Central memory CD8-positive, alpha-beta T cell (primary cell): Measurements from ENCODE around the gene KATNBL1.
"Not testable (repeated sequence)": the region's sequence is repeated elsewhere in the genome, so short reads cannot be mapped to it uniquely, and the experiment has no call there.

Experiments
- ATAC-seq: fragments of 150-1000 bp; cut with Tn5 transposase; replicated peaks from 2 replicates; pipeline ENCODE4 v1.10.0; 2022; ENCODE audit warnings: mild to moderate bottlenecking, moderate FRiP score, moderate number of reproducible peaks; ENCODE audit not compliant: poor library complexity, severe bottlenecking; ENCODE audit errors: extremely low read depth
- DNase-seq, 2 donors: peaks; one replicate each; pipeline ENCODE4 v3.0.0; 2021; ENCODE audit warnings: low spot score in 2 of 2
- H3K27ac Mint-ChIP-seq: one replicate; pipeline ENCODE4 v1.8.0; 2022; ENCODE audit warnings: low read depth, mild to moderate bottlenecking, moderate library complexity, mixed read lengths
- H3K27me3 Mint-ChIP-seq: one replicate; pipeline ENCODE4 v1.8.0; 2022; ENCODE audit warnings: mixed read lengths
- H3K36me3 Mint-ChIP-seq: one replicate; pipeline ENCODE4 v1.8.0; 2022; ENCODE audit warnings: mild to moderate bottlenecking, moderate library complexity, mixed read lengths; ENCODE audit not compliant: insufficient read depth
- H3K4me1 Mint-ChIP-seq: one replicate; pipeline ENCODE4 v1.8.0; 2022; ENCODE audit warnings: mixed read lengths
- H3K4me3 Mint-ChIP-seq: one replicate; pipeline ENCODE4 v1.8.0; 2022; ENCODE audit warnings: mild to moderate bottlenecking, moderate library complexity, mixed read lengths
- H3K9me3 Mint-ChIP-seq: one replicate; pipeline ENCODE4 v1.8.0; 2022; ENCODE audit warnings: mixed read lengths

Gene KATNBL1

GRCh38 chr15:34124651-34125050 lies 85.2 kb downstream of the KATNBL1 start:
- Mint-ChIP-seq H3K27me3 (peaks cover 25% of the 10 kb centered on the region), H3K9me3 (peaks cover 5% of the 10 kb centered on the region), H3K4me3 (no peak overlapping the region), H3K27ac (no peak overlapping the region), H3K4me1 (no peaks in the 10 kb centered on the region), H3K36me3 (no peaks in the 10 kb centered on the region)
- DNase-seq (no peak), ATAC-seq (no peak)

GRCh38 chr15:34122771-34123183 lies 87.1 kb downstream of the KATNBL1 start:
- H3K27me3 Mint-ChIP-seq: peaks cover 27% of the 10 kb centered on the region
- DNase-seq (no peak), ATAC-seq (no peak)
- no peak overlapping the region for H3K27ac Mint-ChIP-seq
- H3K4me1 Mint-ChIP-seq: no peaks in the 10 kb centered on the region
- H3K4me3 Mint-ChIP-seq: no peak overlapping the region
- H3K9me3 Mint-ChIP-seq: peaks cover 5% of the 10 kb centered on the region
- no peaks in the 10 kb centered on the region for H3K36me3 Mint-ChIP-seq

- not testable (repeated sequence) for DNase-seq, ATAC-seq, H3K27ac Mint-ChIP-seq, H3K9me3 Mint-ChIP-seq, H3K4me3 Mint-ChIP-seq, H3K36me3 Mint-ChIP-seq, H3K4me1 Mint-ChIP-seq
- H3K27me3 Mint-ChIP-seq: peaks cover 35% of the 10 kb centered on the region
These were observed 88.1 kb downstream of the KATNBL1 start for GRCh38 chr15:34121786-34122185.

GRCh38 chr15:34120420-34120819 lies 89.5 kb downstream of the KATNBL1 start:
- not testable (repeated sequence) for DNase-seq, H3K27ac Mint-ChIP-seq, H3K36me3 Mint-ChIP-seq, H3K4me3 Mint-ChIP-seq, ATAC-seq, H3K9me3 Mint-ChIP-seq, H3K4me1 Mint-ChIP-seq
- H3K27me3 Mint-ChIP-seq: peaks cover 35% of the 10 kb centered on the region

- DNase-seq (no peak), ATAC-seq (no peak)
- Mint-ChIP-seq H3K4me1 (no peaks in the 10 kb centered on the region), H3K27me3 (peaks cover 41% of the 10 kb centered on the region), H3K27ac (no peak overlapping the region), H3K36me3 (no peaks in the 10 kb centered on the region), H3K4me3 (no peak overlapping the region), H3K9me3 (no peaks in the 10 kb centered on the region)
These were observed 90.6 kb downstream of the KATNBL1 start for GRCh38 chr15:34119291-34119690.

- Mint-ChIP-seq H3K9me3 (no peaks in the 10 kb centered on the region), H3K27me3 (peaks cover 54% of the 10 kb centered on the region), H3K4me1 (no peaks in the 10 kb centered on the region), H3K36me3 (no peaks in the 10 kb centered on the region), H3K27ac (no peak overlapping the region), H3K4me3 (no peak overlapping the region)
- no peak for DNase-seq
- ATAC-seq: no peak
These were observed 93.3 kb downstream of the KATNBL1 start for GRCh38 chr15:34116620-34117019.

- ATAC-seq: no peak
- Mint-ChIP-seq H3K9me3 (no peaks in the 10 kb centered on the region), H3K36me3 (no peaks in the 10 kb centered on the region), H3K27me3 (peaks cover 37% of the 10 kb centered on the region), H3K27ac (no peak overlapping the region), H3K4me1 (no peaks in the 10 kb centered on the region), H3K4me3 (no peak overlapping the region)
- DNase-seq: no peak
These were observed 95.2 kb downstream of the KATNBL1 start for GRCh38 chr15:34114739-34115138.

- H3K9me3 Mint-ChIP-seq: no peaks in the 10 kb centered on the region
- peaks cover 37% of the 10 kb centered on the region for H3K27me3 Mint-ChIP-seq
- H3K27ac Mint-ChIP-seq: no peak overlapping the region
- H3K36me3 Mint-ChIP-seq: no peaks in the 10 kb centered on the region
- no peak overlapping the region for H3K4me3 Mint-ChIP-seq
- DNase-seq: no peak
- ATAC-seq: no peak
- no peaks in the 10 kb centered on the region for H3K4me1 Mint-ChIP-seq
These were observed 95.7 kb downstream of the KATNBL1 start for GRCh38 chr15:34114215-34114614.

- DNase-seq (no peak), ATAC-seq (no peak)
- Mint-ChIP-seq H3K27me3 (peaks cover 27% of the 10 kb centered on the region), H3K9me3 (peaks cover 1% of the 10 kb centered on the region), H3K27ac (no peak overlapping the region), H3K4me1 (no peaks in the 10 kb centered on the region), H3K36me3 (no peaks in the 10 kb centered on the region), H3K4me3 (no peak overlapping the region)
These were observed 98.4 kb downstream of the KATNBL1 start for GRCh38 chr15:34111488-34111887.

GRCh38 chr15:34109797-34110663 lies 99.9 kb downstream of the KATNBL1 start:
- ATAC-seq: no peak
- peaks cover 5% of the 10 kb centered on the region for H3K9me3 Mint-ChIP-seq
- H3K4me3 Mint-ChIP-seq: no peak overlapping the region
- DNase-seq: no peak
- H3K27me3 Mint-ChIP-seq: peaks cover 27% of the 10 kb centered on the region
- H3K27ac Mint-ChIP-seq: no peak overlapping the region
- no peaks in the 10 kb centered on the region for H3K4me1 Mint-ChIP-seq
- no peaks in the 10 kb centered on the region for H3K36me3 Mint-ChIP-seq

- no peaks in the 10 kb centered on the region for H3K4me1 Mint-ChIP-seq
- ATAC-seq: no peak
- peaks cover 5% of the 10 kb centered on the region for H3K9me3 Mint-ChIP-seq
- no peak overlapping the region for H3K4me3 Mint-ChIP-seq
- no peak for DNase-seq
- H3K27me3 Mint-ChIP-seq: peaks cover 1% of the 10 kb centered on the region
- H3K27ac Mint-ChIP-seq: no peak overlapping the region
- peaks cover 5% of the 10 kb centered on the region for H3K36me3 Mint-ChIP-seq
These were observed 102.6 kb downstream of the KATNBL1 start for GRCh38 chr15:34107315-34107714.

- DNase-seq: no peak
- Mint-ChIP-seq H3K4me3 (no peak overlapping the region), H3K4me1 (peaks cover 9% of the 10 kb centered on the region), H3K27me3 (no peaks in the 10 kb centered on the region), H3K36me3 (peaks cover 14% of the 10 kb centered on the region), H3K27ac (no peak overlapping the region), H3K9me3 (peaks cover 5% of the 10 kb centered on the region)
- no peak for ATAC-seq
These were observed 103.5 kb downstream of the KATNBL1 start for GRCh38 chr15:34106423-34106822.

GRCh38 chr15:34102175-34102925 lies 107.5 kb downstream of the KATNBL1 start:
- peak overlapping the region; percentile 96 for H3K27ac Mint-ChIP-seq

More at GRCh38 chr15:34102175-34102925, 107.5 kb downstream of the KATNBL1 start:
- H3K36me3 Mint-ChIP-seq: peaks cover 29% of the 10 kb centered on the region
- peaks cover 28% of the 10 kb centered on the region for H3K4me1 Mint-ChIP-seq
- peak overlapping the region; percentile 99 for H3K4me3 Mint-ChIP-seq
- no peak for ATAC-seq
- no peak for DNase-seq
- no peaks in the 10 kb centered on the region for H3K27me3 Mint-ChIP-seq
- H3K9me3 Mint-ChIP-seq: peaks cover 5% of the 10 kb centered on the region
